HG03108 (cell line): Measurements from ENCODE around the gene SFTPA2.
A peak's percentile ranks its signal among the peaks of the same experiment; 100 is the strongest.
"Not testable (repeated sequence)": the region's sequence is repeated elsewhere in the genome, so short reads cannot be mapped to it uniquely, and the experiment has no call there.

Experiments used
- ATAC-seq: cut with Tn5 transposase; IDR thresholded peaks from one replicate; pipeline ENCODE4 v1.9.1; 2021; ENCODE audit warnings: moderate library complexity; ENCODE audit not compliant: unreplicated experiment

Gene SFTPA2

GRCh38 chr10:79561257-79561656, 1.1 kb upstream of the SFTPA2 start:
- ATAC-seq, result peak; percentile 46

- ATAC-seq, result no peak
Measured at GRCh38 chr10:79559726-79560125, 481 bp downstream of the SFTPA2 start.

- ATAC-seq, result not testable (repeated sequence)
Measured at GRCh38 chr10:79556961-79557360, 3.2 kb downstream of the SFTPA2 start.

DNA sequence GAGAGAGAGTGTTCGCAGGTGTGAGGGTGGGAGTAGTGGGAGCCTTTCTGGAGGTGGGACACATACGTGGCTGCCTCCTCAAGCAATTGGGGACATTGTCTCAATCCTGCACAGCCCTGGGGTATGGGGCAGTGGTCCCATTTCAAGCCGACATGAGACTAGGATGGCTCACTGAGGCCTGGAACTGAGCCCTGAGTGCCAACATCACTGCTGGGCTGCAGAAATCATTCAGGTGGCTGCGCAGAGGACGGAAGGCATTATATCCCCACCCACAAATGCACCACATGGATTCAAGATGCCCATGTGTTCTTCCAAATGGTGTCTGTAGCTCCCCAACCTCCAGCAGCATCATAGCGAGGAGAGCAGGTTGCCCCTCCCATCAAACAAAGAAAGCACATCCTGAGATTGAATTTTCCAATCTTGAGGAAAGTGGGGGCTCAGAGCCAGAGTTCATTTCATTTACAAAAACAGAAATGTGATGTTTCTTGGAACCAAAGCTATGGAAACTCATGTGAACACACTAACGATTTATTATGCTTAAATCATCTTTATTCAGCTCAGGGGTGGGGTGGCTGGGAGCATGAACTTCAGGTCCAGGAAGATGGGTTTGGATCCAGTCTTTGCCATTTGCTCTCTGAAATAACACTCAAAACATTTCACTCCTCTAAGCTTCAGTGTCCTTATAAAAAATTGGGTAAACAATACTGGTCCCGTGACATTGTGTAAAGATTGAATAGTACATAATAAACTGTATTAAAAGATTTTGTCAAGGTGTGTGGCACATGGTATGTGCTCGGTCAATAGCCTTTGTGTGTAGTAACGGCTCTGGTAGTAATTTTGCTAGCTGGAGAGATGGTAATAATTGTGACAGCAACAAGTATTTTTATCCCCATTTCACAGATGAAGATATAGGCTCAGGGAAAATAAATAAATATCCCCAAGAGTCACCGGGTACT, 4.6 kb downstream of the SFTPA2 start:
- ATAC-seq, result no peak

- no peak for ATAC-seq
Measured at GRCh38 chr10:79552143-79552542, 8.1 kb downstream of the SFTPA2 start.

DNA sequence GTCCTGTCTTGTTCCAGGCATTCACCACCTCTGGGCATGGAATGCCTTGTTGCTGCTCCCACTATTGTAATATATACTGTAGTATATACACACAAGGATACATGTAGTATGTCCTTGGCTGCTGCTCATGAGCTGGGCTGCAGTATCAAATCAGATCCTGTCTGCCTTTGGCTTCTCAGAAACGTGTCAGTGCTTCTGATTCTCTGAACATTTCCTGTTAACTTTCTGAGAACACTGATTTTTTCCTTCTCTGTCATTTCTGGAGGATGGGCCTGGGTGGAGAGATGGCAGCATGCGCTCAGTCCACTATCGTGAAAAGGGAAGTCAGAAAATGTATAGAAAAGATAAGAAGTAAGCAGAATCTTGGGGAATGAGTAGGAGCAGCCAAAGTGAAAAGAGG, 12.2 kb downstream of the SFTPA2 start:
- ATAC-seq, result no peak

DNA sequence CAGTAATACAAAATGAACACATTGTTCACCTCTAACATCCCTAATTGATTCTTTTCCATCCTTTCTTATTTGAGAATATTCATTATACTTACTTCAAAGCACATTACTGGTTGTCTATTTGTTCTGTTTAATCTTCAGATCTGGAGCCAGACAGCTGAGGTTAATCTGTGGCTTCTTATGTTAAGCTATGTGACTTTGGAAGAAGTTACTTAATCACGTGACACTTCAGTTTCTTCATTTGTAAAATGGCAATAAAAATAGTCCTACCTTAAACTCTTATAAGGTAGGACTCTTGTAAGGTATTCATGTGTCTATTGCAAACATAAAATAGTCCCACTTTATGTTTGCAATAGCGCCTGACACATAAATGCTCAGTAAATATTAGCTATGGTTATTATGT, 13.1 kb downstream of the SFTPA2 start:
- not testable (repeated sequence) for ATAC-seq

GRCh38 chr10:79544926-79545659, 15.1 kb downstream of the SFTPA2 start:
- not testable (repeated sequence) for ATAC-seq

- ATAC-seq, result not testable (repeated sequence)
Measured at GRCh38 chr10:79544408-79544807, 15.8 kb downstream of the SFTPA2 start.

DNA sequence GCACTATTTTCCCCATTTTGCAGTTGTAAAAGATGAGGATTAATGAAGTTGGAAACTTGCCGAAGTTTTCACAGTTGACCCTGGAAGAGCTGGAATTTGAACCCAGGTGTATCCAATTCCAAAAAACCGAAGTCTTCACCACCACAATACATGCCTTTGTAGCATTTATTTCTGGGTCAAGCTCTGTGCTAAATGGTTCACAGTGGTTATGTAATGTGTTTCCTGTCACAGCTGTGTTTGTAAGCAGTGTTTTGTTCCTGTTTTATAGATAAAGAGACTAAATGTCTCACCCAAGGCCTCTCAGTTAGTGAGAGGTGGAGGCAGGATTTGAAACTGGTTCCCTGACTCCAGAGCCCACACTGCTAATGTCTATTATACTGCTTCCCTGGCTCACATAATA, 17.6 kb downstream of the SFTPA2 start:
- ATAC-seq, result no peak

DNA sequence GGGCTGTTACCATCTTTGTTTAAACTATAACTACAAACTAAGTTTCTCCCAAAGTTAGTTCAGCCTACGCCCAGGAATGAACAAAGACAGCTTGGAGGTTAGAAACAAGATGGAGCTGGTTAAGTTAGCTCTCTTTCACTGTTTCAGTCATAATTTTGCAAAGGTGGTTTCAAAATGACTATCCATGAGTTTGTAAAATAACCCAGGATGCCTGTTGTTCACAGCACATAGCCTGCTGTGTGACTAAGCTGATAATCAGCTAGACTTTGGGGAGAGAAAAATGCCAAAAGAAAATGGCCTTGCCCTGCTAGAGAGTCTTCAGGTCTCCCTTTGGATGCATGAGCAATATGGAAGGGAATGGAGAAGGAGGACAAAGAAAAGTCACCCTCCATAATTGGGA, 19.3 kb downstream of the SFTPA2 start:
- peak; percentile 89 for ATAC-seq

GRCh38 chr10:79538311-79538710, 21.9 kb downstream of the SFTPA2 start:
- ATAC-seq, result not testable (repeated sequence)

GRCh38 chr10:79533903-79534175, 26.4 kb downstream of the SFTPA2 start:
- ATAC-seq, result not testable (repeated sequence)

DNA sequence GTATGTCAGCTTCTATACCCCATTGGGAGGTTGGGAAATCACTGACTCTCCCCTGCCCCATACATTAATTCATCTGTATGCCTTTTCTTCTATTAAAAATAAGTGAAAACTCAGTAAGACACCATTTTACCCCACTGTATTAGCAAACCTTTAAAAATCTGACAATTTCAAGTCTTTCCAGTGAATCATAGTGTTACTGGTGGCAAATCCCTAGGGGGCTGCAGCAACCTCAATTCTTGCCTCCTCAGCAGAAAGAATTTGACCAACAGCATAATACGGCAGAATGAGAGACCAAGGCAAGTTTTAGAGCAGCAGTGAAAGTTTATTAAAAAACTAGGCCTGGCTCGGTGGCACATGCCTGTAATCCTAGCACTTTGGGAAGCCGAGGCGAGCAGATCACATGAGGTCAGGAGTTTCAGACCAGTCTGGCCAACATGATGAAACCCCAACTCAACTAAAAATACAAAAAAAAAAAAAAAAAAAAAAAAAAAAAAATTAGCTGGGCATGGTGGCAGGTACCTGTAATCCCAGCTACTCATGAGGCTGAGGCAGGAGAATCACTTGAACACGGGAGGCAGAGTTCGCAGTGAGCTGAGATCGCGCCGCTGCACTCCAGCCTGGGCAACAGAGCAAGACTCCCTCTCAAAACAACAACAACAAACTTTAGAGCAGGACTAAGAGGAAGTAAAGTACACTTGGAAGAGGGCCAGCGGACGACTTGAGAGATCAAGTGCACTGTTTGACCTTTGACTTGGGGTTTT, 26.9 kb downstream of the SFTPA2 start:
- ATAC-seq, result not testable (repeated sequence)

- ATAC-seq, result not testable (repeated sequence)
Measured at GRCh38 chr10:79528261-79528660, 31.9 kb downstream of the SFTPA2 start.

DNA sequence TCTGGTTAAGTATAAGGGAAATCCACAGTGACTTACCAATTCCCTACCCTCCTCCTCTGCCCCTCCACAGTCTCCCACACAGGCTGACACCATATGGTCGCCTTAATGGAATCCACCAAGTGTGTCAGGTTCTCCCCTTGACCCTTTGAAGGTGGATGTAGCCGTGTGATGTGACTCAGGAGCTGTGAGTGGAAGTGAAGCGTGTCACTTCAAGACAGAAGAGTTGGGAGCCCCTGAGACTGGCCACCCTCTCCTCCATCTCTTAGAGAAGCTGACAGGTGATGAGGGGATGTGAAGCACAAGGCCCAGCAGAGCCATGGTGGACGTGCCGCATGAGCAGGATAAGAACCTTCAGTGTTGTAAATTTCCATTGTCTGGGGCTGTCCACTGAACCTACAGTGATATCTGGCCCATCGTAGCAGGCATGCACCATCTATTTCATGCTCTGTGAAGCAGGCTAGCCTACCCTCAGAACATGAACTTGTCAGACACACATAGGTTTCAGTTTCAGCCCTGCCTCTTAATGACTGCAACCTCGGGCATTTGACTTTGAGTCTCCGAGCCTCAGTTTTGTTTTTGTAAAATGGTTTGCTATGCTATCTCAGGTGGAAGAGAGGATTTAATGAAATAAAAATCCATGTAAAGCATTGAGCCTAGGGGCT, 35.0 kb downstream of the SFTPA2 start:
- ATAC-seq, result peak; percentile 84

DNA sequence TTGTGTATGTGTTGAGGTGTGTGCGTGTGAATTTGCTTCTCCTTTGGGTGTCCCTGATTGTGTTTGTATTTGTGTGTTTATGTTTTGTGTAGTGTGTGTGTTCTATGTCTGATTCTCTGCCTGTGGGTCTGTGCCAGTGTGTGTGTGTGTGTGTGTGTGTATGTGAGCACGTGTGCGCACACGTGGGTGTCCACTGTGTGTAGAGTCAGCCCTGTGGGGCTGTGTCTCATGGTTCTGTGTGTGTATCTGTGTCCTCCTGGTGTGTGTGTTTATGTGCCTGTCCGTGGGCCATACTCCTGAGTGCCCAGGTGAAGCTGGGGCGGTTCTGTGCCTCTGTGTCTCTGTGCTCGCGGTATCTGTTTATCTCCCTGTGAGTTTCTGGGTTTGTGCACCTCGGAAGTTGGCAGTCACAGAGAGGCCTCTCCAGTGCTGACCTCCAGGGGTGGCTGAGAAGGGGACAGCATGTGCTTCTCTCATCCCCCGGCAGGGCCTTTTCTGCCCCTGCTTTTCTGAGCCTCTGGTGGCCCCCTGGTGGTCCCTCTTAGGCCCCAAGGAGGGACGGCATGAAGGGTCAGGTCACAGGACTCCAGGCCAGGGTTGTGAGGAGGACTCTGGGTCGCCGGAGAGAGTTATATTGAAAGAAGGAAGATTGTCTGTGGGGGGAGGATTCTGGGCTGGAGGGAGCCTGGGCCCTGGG, 36.9 kb downstream of the SFTPA2 start:
- ATAC-seq, result not testable (repeated sequence)

DNA sequence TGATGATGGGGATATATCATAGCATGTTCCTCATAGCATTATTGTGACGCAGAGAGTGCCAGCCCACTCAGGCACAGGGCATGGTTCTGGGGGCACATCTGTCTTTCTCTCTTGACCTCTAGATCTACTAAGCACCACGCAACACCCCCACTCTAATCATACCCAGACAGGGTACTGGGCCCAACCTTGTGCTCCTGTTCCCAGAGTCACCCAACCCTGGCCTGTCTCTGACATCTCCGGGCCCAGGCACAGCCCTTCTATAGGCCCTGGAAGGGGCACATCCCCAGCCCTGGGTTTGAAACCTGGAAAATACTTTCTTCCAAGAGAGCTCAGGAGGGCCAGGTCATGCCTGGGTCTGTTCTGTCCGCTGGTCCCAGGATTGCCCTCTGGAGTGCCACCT, 37.7 kb downstream of the SFTPA2 start:
- ATAC-seq, result not testable (repeated sequence)

GRCh38 chr10:79521751-79522150, 38.5 kb downstream of the SFTPA2 start:
- ATAC-seq, result not testable (repeated sequence)

GRCh38 chr10:79517567-79517966, 42.6 kb downstream of the SFTPA2 start:
- not testable (repeated sequence) for ATAC-seq
